ENCODE results near the gene COL4A1.

The COL4A1 gene

DNA sequence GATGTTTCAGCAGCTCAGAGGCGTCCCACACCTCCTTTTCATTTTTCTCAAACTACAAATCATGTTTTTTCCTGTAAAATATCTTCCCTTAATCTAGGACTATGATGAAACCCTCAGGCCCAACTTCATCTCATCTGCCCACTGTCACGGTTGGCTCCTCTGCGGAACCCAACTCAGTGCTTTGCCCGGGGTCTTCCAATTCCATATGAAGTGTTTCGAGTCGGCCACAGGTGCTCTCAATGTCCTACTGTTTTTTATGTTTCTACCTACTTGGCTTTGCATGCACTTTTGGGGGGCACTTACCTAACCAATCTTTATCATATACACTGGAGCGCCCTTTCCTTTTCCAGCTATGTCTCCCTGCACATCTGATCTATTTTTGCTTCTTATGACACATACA, 28.1 kb downstream of the COL4A1 start:
- Mint-ChIP-seq H3K9me3 (no peaks in the 10 kb centered on the region), H3K27me3 (peaks cover 23% of the 10 kb centered on the region), H3K27ac (ENCODE audit: low read depth) (no peak overlapping the region), H3K4me3 (no peak overlapping the region), H3K4me1 (no peaks in the 10 kb centered on the region), H3K36me3 (ENCODE audit: insufficient read depth) (no peaks in the 10 kb centered on the region)
- DNase-seq (ENCODE audit: low spot score in 2 of 2) (no peak), ATAC-seq (replicated peaks; ENCODE audit: extremely low read depth, poor library complexity, severe bottlenecking) (no peak)

- no peaks in the 10 kb centered on the region for H3K36me3 Mint-ChIP-seq (ENCODE audit: insufficient read depth)
- DNase-seq (ENCODE audit: low spot score in 2 of 2) (no peak), ATAC-seq (replicated peaks; ENCODE audit: extremely low read depth, poor library complexity, severe bottlenecking) (no peak)
- H3K27me3 Mint-ChIP-seq, result peaks cover 20% of the 10 kb centered on the region
- no peaks in the 10 kb centered on the region for H3K4me1 Mint-ChIP-seq
- H3K4me3 Mint-ChIP-seq, result no peak overlapping the region
- H3K27ac Mint-ChIP-seq (ENCODE audit: low read depth), result no peak overlapping the region
- no peaks in the 10 kb centered on the region for H3K9me3 Mint-ChIP-seq
Observed at GRCh38 chr13:110277357-110277975, 29.5 kb downstream of the COL4A1 start.

DNA sequence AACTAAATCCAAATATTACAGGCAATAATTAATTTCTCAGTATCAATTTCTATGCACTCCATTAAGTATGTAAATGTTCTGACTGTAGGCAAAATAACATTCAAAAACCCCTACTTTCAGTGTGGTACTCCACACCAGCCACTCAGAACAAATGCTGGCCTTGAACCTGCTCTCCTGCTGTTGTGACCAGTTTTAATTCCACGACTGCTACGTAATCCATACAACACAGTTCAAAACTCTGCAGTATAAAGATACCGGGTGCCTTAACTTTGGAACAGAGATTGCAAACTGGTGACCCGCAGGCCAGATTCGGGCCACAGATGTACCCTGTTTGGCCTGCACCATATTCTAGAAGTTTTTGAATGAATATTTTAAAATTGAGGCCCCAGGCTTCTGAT, 30.4 kb downstream of the COL4A1 start:
- DNase-seq (ENCODE audit: low spot score in 2 of 2), result no peak
- Mint-ChIP-seq H3K27me3 (peaks cover 11% of the 10 kb centered on the region), H3K36me3 (ENCODE audit: insufficient read depth) (no peaks in the 10 kb centered on the region), H3K4me1 (no peaks in the 10 kb centered on the region), H3K9me3 (no peaks in the 10 kb centered on the region), H3K27ac (ENCODE audit: low read depth) (no peak overlapping the region), H3K4me3 (no peak overlapping the region)
- no peak for ATAC-seq (replicated peaks; ENCODE audit: extremely low read depth, poor library complexity, severe bottlenecking)

DNA sequence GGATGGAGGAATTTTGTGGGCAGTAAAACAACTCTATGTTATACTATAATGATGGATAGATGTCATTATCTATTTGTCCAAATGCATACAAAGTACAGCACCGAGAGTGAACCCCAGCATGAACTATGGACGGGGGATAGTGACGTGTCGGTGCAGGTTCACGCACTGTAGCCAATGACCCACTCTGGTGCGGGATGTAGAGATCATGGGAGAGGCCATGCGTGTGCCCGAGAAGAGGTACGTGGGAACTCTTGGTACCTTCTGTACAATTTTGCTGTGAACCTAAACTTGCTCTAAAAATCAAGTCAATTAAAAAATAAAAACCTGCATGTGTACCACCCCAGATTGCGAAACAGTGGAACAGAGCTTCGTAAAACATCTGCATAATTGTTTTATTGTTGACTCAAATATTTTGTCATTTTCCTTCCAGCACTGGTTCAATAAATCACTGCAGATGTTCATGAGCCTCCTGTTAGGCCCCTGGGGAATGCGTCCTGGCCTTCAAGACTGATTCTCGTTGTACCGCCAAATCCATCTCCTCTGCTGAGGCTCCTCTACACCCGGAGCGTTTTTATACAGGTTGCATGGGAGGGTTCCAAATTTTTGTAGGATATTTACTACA, 30.9 kb downstream of the COL4A1 start:
- Mint-ChIP-seq H3K9me3 (no peaks in the 10 kb centered on the region), H3K27me3 (peaks cover 6% of the 10 kb centered on the region), H3K4me3 (no peak overlapping the region), H3K4me1 (no peaks in the 10 kb centered on the region), H3K27ac (ENCODE audit: low read depth) (no peak overlapping the region), H3K36me3 (ENCODE audit: insufficient read depth) (no peaks in the 10 kb centered on the region)
- ATAC-seq (replicated peaks; ENCODE audit: extremely low read depth, poor library complexity, severe bottlenecking) (no peak), DNase-seq (ENCODE audit: low spot score in 2 of 2) (no peak)

DNA sequence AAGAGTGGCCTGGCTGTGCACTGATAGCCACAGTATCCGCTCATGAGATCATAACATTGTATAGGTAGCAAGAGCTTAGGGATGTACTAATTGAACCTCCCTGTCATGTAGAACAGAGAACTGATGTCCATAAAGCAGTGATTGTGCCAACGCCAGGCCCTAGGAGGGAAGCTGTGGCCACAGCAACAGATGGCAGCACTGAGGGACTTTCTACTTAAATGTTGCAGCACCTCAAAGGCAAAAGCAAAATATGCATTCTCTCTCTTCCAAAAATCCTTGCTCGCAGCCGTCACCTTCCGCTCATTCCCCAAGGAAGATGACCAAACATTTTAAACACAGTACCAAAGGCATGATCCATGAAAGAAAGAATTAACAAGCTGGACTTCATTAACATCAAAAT, 32.3 kb downstream of the COL4A1 start:
- Mint-ChIP-seq H3K36me3 (ENCODE audit: insufficient read depth) (no peaks in the 10 kb centered on the region), H3K27me3 (no peaks in the 10 kb centered on the region), H3K9me3 (no peaks in the 10 kb centered on the region), H3K4me3 (no peak overlapping the region), H3K27ac (ENCODE audit: low read depth) (no peak overlapping the region), H3K4me1 (no peaks in the 10 kb centered on the region)
- ATAC-seq (replicated peaks; ENCODE audit: extremely low read depth, poor library complexity, severe bottlenecking) (no peak), DNase-seq (ENCODE audit: low spot score in 2 of 2) (no peak)

- Mint-ChIP-seq H3K36me3 (ENCODE audit: insufficient read depth) (no peaks in the 10 kb centered on the region), H3K27me3 (no peaks in the 10 kb centered on the region), H3K27ac (ENCODE audit: low read depth) (no peak overlapping the region), H3K4me3 (no peak overlapping the region), H3K9me3 (no peaks in the 10 kb centered on the region), H3K4me1 (no peaks in the 10 kb centered on the region)
- DNase-seq (ENCODE audit: low spot score in 2 of 2) (no peak), ATAC-seq (replicated peaks; ENCODE audit: extremely low read depth, poor library complexity, severe bottlenecking) (no peak)
Observed at GRCh38 chr13:110273254-110273653, 33.7 kb downstream of the COL4A1 start.

- no peaks in the 10 kb centered on the region for H3K4me1 Mint-ChIP-seq
- ATAC-seq (replicated peaks; ENCODE audit: extremely low read depth, poor library complexity, severe bottlenecking) (no peak), DNase-seq (ENCODE audit: low spot score in 2 of 2) (no peak)
- no peaks in the 10 kb centered on the region for H3K9me3 Mint-ChIP-seq
- no peaks in the 10 kb centered on the region for H3K36me3 Mint-ChIP-seq (ENCODE audit: insufficient read depth)
- no peaks in the 10 kb centered on the region for H3K27me3 Mint-ChIP-seq
- H3K4me3 Mint-ChIP-seq, result no peak overlapping the region
- no peak overlapping the region for H3K27ac Mint-ChIP-seq (ENCODE audit: low read depth)
Observed at GRCh38 chr13:110272651-110273050, 34.3 kb downstream of the COL4A1 start.

DNA sequence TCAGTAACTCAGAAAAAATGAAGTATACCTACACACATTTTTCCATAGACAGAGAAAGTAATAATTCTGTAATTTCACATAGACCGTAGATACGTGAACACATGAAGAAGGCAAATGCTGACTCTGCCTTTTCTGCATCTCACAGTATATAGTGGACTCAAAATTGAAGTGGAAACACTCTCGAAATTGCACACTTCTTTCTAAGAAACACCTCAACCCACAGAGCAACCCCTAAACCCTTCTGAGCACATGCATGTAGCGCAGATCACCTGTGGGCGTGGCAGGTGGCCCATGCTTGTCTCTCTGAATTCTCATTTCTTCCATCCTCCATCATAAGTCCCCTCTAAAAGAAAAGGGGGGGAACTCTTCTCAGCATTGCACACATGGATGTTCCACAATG, 34.7 kb downstream of the COL4A1 start:
- Mint-ChIP-seq H3K9me3 (no peaks in the 10 kb centered on the region), H3K4me1 (no peaks in the 10 kb centered on the region), H3K4me3 (no peak overlapping the region), H3K27ac (ENCODE audit: low read depth) (no peak overlapping the region), H3K36me3 (ENCODE audit: insufficient read depth) (no peaks in the 10 kb centered on the region), H3K27me3 (no peaks in the 10 kb centered on the region)
- ATAC-seq (replicated peaks; ENCODE audit: extremely low read depth, poor library complexity, severe bottlenecking) (no peak), DNase-seq (ENCODE audit: low spot score in 2 of 2) (no peak)

DNA sequence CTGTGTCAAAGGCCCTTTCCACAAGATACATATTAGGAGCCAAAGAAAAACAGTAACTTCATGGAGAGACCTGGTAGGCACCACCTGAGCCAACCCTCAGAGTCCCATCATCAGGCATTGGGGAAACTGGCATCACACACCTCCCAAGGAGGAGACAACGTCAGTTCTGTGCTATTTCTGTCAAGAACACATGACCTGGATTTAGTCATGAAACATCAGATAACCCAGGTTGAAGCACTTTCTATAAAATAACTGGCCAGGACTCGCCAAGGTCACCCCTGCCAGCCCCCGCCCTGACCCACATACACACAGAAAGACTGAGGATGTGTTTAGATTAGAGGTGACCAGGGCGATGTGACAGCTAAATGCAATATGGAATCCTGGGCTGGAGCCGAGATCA, 35.6 kb downstream of the COL4A1 start:
- Mint-ChIP-seq H3K27ac (ENCODE audit: low read depth) (no peak overlapping the region), H3K4me1 (no peaks in the 10 kb centered on the region), H3K27me3 (no peaks in the 10 kb centered on the region), H3K36me3 (ENCODE audit: insufficient read depth) (no peaks in the 10 kb centered on the region), H3K9me3 (no peaks in the 10 kb centered on the region), H3K4me3 (no peak overlapping the region)
- DNase-seq (ENCODE audit: low spot score in 2 of 2) (no peak), ATAC-seq (replicated peaks; ENCODE audit: extremely low read depth, poor library complexity, severe bottlenecking) (no peak)

GRCh38 chr13:110270507-110270906, 36.5 kb downstream of the COL4A1 start:
- H3K27me3 Mint-ChIP-seq, result no peaks in the 10 kb centered on the region
- H3K4me3 Mint-ChIP-seq, result no peak overlapping the region
- no peaks in the 10 kb centered on the region for H3K9me3 Mint-ChIP-seq
- no peaks in the 10 kb centered on the region for H3K4me1 Mint-ChIP-seq
- ATAC-seq (replicated peaks; ENCODE audit: extremely low read depth, poor library complexity, severe bottlenecking), result no peak
- no peak for DNase-seq (ENCODE audit: low spot score in 2 of 2)
- H3K27ac Mint-ChIP-seq (ENCODE audit: low read depth), result no peak overlapping the region
- no peaks in the 10 kb centered on the region for H3K36me3 Mint-ChIP-seq (ENCODE audit: insufficient read depth)

DNA sequence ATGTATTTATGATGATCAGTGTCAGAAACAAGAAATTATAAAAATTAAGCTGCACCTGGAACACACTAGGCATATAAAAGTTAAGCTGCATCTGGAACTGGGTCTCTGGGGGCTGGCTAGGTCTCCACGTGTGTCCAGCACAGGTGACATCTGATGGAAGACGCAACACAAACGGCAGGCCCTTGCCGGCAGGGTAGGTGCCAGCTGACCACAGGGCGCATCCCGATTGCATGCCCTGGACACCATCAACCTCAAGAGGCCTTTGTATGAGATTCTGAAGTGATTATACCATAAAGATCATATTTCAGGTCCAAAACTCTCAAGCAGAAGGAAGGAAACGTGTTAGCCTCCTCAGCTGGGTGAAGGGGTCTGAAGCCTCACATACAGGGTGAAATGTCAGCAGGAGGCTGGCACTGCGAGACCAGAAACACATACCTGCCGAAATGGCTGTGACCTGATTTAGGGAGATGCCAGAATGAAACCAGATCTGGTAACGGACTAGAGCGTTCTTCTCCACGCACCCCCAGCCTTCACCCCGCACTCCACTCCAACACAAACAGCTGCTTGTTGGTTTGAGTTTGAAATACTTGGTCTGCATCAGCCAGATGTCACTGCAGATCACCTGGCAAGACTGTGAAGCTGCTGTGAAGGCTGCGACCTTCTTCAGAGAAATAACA, 37.3 kb downstream of the COL4A1 start:
- no peak for ATAC-seq (replicated peaks; ENCODE audit: extremely low read depth, poor library complexity, severe bottlenecking)
- Mint-ChIP-seq H3K27me3 (peaks cover 1% of the 10 kb centered on the region), H3K4me3 (no peak overlapping the region), H3K36me3 (ENCODE audit: insufficient read depth) (no peaks in the 10 kb centered on the region), H3K27ac (ENCODE audit: low read depth) (no peak overlapping the region), H3K9me3 (no peaks in the 10 kb centered on the region), H3K4me1 (no peaks in the 10 kb centered on the region)
- no peak for DNase-seq (ENCODE audit: low spot score in 2 of 2)

DNA sequence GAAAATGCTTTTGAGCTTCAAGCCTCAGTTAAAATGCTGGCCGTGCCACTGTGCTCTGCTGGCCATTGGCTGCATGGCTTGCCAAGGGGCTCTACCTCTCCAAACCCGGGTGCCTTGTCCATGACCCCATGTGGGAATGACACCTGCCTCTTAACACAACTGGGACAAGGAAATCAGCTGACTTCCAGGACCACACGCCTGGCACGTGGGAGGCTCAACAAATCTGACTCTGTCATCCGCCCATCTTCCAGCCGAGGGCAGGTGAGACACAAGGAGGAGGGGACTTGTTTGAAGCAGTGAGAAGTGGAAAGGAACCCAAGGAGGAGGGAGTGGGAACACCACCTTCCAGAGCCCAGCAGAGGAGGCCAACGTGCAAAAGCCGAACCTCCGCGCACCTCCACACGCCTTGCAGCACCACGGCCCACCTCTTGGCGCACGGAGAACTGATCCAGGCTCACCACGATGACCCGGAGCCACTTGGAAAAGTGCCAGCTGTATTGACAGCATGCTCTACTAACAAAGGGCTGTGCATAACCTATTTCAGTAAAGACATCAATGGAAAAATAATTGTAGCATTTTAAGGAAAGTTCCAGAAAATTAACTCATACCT, 38.3 kb downstream of the COL4A1 start:
- Mint-ChIP-seq H3K36me3 (ENCODE audit: insufficient read depth) (no peaks in the 10 kb centered on the region), H3K27ac (ENCODE audit: low read depth) (no peak overlapping the region), H3K4me1 (no peaks in the 10 kb centered on the region), H3K4me3 (no peak overlapping the region), H3K27me3 (peaks cover 9% of the 10 kb centered on the region), H3K9me3 (no peaks in the 10 kb centered on the region)
- DNase-seq (ENCODE audit: low spot score in 2 of 2), result no peak
- ATAC-seq (replicated peaks; ENCODE audit: extremely low read depth, poor library complexity, severe bottlenecking), result no peak

DNA sequence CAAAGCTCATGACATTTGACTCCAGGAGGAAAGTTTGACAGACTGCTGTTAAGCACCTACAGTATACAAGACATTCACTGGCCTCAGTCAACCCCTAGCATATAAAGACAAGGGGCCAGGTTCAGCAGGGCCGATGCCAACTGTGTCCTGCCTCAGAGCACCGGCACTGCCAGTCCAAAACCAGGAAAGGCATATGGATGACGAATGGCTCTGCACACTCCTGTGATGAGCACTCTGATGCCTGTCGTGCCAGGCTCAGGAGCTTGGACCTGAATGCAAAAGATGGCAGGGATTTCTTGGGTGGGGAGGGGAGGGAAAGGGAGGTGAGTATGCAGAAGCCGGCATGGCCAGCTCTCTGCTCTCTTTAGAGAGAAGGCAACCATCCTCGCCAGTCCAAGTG, 38.9 kb downstream of the COL4A1 start:
- Mint-ChIP-seq H3K27ac (ENCODE audit: low read depth) (no peak overlapping the region), H3K9me3 (no peaks in the 10 kb centered on the region), H3K36me3 (ENCODE audit: insufficient read depth) (no peaks in the 10 kb centered on the region), H3K4me1 (no peaks in the 10 kb centered on the region), H3K4me3 (no peak overlapping the region), H3K27me3 (peaks cover 9% of the 10 kb centered on the region)
- DNase-seq (ENCODE audit: low spot score in 2 of 2), result no peak
- ATAC-seq (replicated peaks; ENCODE audit: extremely low read depth, poor library complexity, severe bottlenecking), result no peak
